ENCODE results near the gene RFX1. TPM values are rescaled to one million over a fixed set of nuclear protein-coding genes. Genes with fewer than 3 reads are reported as not detected.

RFX1 gene
- 1 to 10 TPM; 2.5 to 9.3 (median 5.7) TPM for total RNA-seq
- long read RNA-seq, partial matches to known transcripts: 2 of 2 reads
- long read RNA-seq, other reads (novel, unspliced or antisense): 0 of 2 reads

GRCh38 chr19:14006085-14006765 lies at the start of gene RFX1:
RFX1 (minus strand) TSS chr19:14006320; CDS start chr19:13993843, 12,477 bp downstream.
- intact Hi-C loops (cut with DNase I): no loop called here

GRCh38 chr19:14055396-14055795 lies 49.3 kb upstream of the RFX1 start:
- Histone ChIP-seq H3K27ac (no peak overlapping the region), H3K4me3 (no peak overlapping the region), H3K36me3 (peaks cover 0 to 13% (median 5%) of the 10 kb centered on the region in 4 donors), H3K9me3 (no peaks in the 10 kb centered on the region), H3K4me1 (peaks cover 0 to 15% (median 6%) of the 10 kb centered on the region in 4 donors), H3K27me3 (no peaks in the 10 kb centered on the region)
- intact Hi-C loops (cut with DNase I): loop anchor here in 1 of 2 donors (10.0 kb wide), 1 partner anchor 171 kb away; no protein-coding TSS in a partner anchor
- no peak for ATAC-seq
- TF ChIP-seq CTCF (IDR thresholded peaks at IDR 0.05) (no peak), POLR2A (IDR thresholded peaks at IDR 0.05) (no peak)
- no peak for DNase-seq
- 80% methylated on average over 1 of the region's 3 CpGs for WGBS (ENCODE audit: insufficient coverage, low coverage, low lambda C conversion rate, missing lambda C conversion rate)

More at GRCh38 chr19:14006085-14006765, at the start of gene RFX1:
- no peaks in the 10 kb centered on the region for H3K9me3 ChIP-seq
- ATAC-seq (peak; percentile 77 to 88 (median 80)), DNase-seq (peak; percentile 99 to 100 (median 100))
- H3K4me1 ChIP-seq: peaks cover 0 to 16% (median 0%) of the 10 kb centered on the region in 4 donors
- H3K27ac ChIP-seq: peak within 1 kb of the TSS; percentile 97 to 100 (median 99)
- H3K27me3 ChIP-seq: no peaks in the 10 kb centered on the region
- peak within 1 kb of the TSS; percentile 76 to 92 (median 88) for H3K4me3 ChIP-seq
- TF ChIP-seq POLR2A (IDR thresholded peaks at IDR 0.05) (no peak), CTCF (IDR thresholded peaks at IDR 0.05) (no peak)
- no peaks in the 10 kb centered on the region for H3K36me3 ChIP-seq
- under 1% methylated on average over 24 of the region's 58 CpGs for WGBS (ENCODE audit: insufficient coverage, low coverage, low lambda C conversion rate, missing lambda C conversion rate)

- Histone ChIP-seq H3K9me3 (no peaks in the 10 kb centered on the region), H3K36me3 (peaks cover 0 to 13% (median 5%) of the 10 kb centered on the region in 4 donors), H3K27me3 (no peaks in the 10 kb centered on the region), H3K4me3 (no peak overlapping the region), H3K27ac (no peak overlapping the region), H3K4me1 (peaks cover 0 to 8% (median 3%) of the 10 kb centered on the region in 4 donors)
- DNase-seq: no peak
- no peak for TF ChIP-seq CTCF (IDR thresholded peaks at IDR 0.05)
- intact Hi-C loops (cut with DNase I): loop anchor here in 1 of 2 donors (10.0 kb wide), 1 partner anchor 170 kb away; no protein-coding TSS in a partner anchor
- ATAC-seq: no peak
- 63% methylated on average over 8 of the region's 11 CpGs for WGBS (ENCODE audit: insufficient coverage, low coverage, low lambda C conversion rate, missing lambda C conversion rate)
These were observed 48.6 kb upstream of the RFX1 start for GRCh38 chr19:14054721-14055120.

- Histone ChIP-seq H3K4me3 (no peak overlapping the region), H3K27ac (no peak overlapping the region), H3K9me3 (no peaks in the 10 kb centered on the region), H3K27me3 (no peaks in the 10 kb centered on the region), H3K4me1 (peaks cover 0 to 3% (median 1%) of the 10 kb centered on the region in 4 donors), H3K36me3 (peaks cover 0 to 13% (median 5%) of the 10 kb centered on the region in 4 donors)
- ATAC-seq: no peak
- TF ChIP-seq CTCF (IDR thresholded peaks at IDR 0.05): no peak
- no peak for TF ChIP-seq POLR2A (IDR thresholded peaks at IDR 0.05)
- DNase-seq: no peak
- intact Hi-C loops (cut with DNase I): loop anchor here in 1 of 2 donors (10.0 kb wide), 1 partner anchor 169 kb away; no protein-coding TSS in a partner anchor
- WGBS (ENCODE audit: insufficient coverage, low coverage, low lambda C conversion rate, missing lambda C conversion rate): 89% methylated on average over 6 of the region's 6 CpGs
These were observed 48.0 kb upstream of the RFX1 start for GRCh38 chr19:14054099-14054498.
